ENCODE measurements around the gene NRTN. TPM values are rescaled to one million over a fixed set of nuclear protein-coding genes. Genes with fewer than 3 reads are reported as not detected.

NRTN gene
- total and polyA plus RNA-seq, 2 of the 4 experiments (the other 2 are of a cell fraction), result 0.17 to 0.18 TPM

DNA sequence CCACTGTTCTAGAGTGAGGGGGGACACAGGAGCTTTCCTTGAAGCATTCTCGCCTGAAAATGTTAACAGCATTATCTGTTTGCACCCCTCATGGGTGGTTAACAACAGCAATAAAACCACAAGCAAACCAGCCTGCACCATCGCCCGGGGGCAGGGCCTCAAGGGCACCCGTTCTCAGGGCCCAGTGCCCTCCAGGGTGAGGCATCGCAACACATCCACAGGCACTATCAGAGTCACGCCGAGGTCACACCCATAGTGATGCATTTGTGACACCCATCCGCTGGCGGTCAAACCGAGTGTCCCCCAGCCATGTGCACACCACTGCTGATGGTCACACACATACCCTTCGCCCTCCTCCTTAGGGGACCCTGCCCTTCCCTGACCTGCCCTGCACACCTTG lies 60.9 kb downstream of the NRTN start:
- TF ChIP-seq NFE2L2 (IDR thresholded peaks at IDR 0.05; ENCODE audit: low read depth, low read length), result no peak
- TF ChIP-seq MAFK (IDR thresholded peaks at IDR 0.05; ENCODE audit: low read depth, low read length), result no peak
- no peak for TF ChIP-seq SMC3 (IDR thresholded peaks at IDR 0.05; ENCODE audit: low read depth, low read length)
- TF ChIP-seq, protein P1, sequence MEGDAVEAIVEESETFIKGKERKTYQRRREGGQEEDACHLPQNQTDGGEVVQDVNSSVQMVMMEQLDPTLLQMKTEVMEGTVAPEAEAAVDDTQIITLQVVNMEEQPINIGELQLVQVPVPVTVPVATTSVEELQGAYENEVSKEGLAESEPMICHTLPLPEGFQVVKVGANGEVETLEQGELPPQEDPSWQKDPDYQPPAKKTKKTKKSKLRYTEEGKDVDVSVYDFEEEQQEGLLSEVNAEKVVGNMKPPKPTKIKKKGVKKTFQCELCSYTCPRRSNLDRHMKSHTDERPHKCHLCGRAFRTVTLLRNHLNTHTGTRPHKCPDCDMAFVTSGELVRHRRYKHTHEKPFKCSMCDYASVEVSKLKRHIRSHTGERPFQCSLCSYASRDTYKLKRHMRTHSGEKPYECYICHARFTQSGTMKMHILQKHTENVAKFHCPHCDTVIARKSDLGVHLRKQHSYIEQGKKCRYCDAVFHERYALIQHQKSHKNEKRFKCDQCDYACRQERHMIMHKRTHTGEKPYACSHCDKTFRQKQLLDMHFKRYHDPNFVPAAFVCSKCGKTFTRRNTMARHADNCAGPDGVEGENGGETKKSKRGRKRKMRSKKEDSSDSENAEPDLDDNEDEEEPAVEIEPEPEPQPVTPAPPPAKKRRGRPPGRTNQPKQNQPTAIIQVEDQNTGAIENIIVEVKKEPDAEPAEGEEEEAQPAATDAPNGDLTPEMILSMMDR (conservative IDR thresholded peaks at IDR 0.05; ENCODE audit: low read depth, low read length), result no peak
- no peak for TF ChIP-seq POLR2A (IDR thresholded peaks at IDR 0.05; ENCODE audit: low read depth, low read length)
- TF ChIP-seq RCOR1 (IDR thresholded peaks at IDR 0.05; ENCODE audit: insufficient replicate concordance, low read length), result no peak
- no peak for TF ChIP-seq MAZ (IDR thresholded peaks at IDR 0.05; ENCODE audit: borderline replicate concordance, low read depth, low read length)
- TF ChIP-seq RAD21 (IDR thresholded peaks at IDR 0.05; ENCODE audit: low read length), result no peak
- TF ChIP-seq MXI1 (IDR thresholded peaks at IDR 0.05; ENCODE audit: borderline replicate concordance, low read depth, low read length), result no peak
- no peak for TF ChIP-seq CHD1 (IDR thresholded peaks at IDR 0.05; ENCODE audit: low read depth, low read length)
- no peak for TF ChIP-seq BHLHE40 (IDR thresholded peaks at IDR 0.05; ENCODE audit: low read depth, low read length)
- no peak for TF ChIP-seq FOS (IDR thresholded peaks at IDR 0.05; ENCODE audit: low read depth, low read length)
- TF ChIP-seq RFX5 (IDR thresholded peaks at IDR 0.05; ENCODE audit: low read depth, low read length), result no peak
- TF ChIP-seq CEBPB (IDR thresholded peaks at IDR 0.05; ENCODE audit: low read depth, low read length), result no peak
- TF ChIP-seq, protein P2, sequence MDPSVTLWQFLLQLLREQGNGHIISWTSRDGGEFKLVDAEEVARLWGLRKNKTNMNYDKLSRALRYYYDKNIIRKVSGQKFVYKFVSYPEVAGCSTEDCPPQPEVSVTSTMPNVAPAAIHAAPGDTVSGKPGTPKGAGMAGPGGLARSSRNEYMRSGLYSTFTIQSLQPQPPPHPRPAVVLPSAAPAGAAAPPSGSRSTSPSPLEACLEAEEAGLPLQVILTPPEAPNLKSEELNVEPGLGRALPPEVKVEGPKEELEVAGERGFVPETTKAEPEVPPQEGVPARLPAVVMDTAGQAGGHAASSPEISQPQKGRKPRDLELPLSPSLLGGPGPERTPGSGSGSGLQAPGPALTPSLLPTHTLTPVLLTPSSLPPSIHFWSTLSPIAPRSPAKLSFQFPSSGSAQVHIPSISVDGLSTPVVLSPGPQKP (IDR thresholded peaks at IDR 0.05; ENCODE audit: borderline replicate concordance, low read depth, low read length), result no peak
- TF ChIP-seq, protein P3, sequence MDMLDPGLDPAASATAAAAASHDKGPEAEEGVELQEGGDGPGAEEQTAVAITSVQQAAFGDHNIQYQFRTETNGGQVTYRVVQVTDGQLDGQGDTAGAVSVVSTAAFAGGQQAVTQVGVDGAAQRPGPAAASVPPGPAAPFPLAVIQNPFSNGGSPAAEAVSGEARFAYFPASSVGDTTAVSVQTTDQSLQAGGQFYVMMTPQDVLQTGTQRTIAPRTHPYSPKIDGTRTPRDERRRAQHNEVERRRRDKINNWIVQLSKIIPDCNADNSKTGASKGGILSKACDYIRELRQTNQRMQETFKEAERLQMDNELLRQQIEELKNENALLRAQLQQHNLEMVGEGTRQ (IDR thresholded peaks at IDR 0.05; ENCODE audit: low read depth, low read length), result no peak
- ChIA-PET POLR2A (ENCODE audit: unreplicated experiment) (no interaction called here), CTCF (no interaction called here)
- H3K4me1 ChIP-seq (ENCODE audit: control insufficient read depth, insufficient read depth, low read length), result no peaks in the 10 kb centered on the region; the same call in 1 of the 2 replicates
- no peak overlapping the region for H4K91ac ChIP-seq (ENCODE audit: insufficient read depth, low read depth, low read length)
- H3K9me1 ChIP-seq (ENCODE audit: insufficient read depth, low read length), result no peaks in the 10 kb centered on the region
- H4K5ac ChIP-seq (ENCODE audit: low read depth, low read length), result no peak overlapping the region
- H3K36me3 ChIP-seq (ENCODE audit: control insufficient read depth, insufficient read depth, low read length), result no peaks in the 10 kb centered on the region
- no peak overlapping the region for H2AFZ ChIP-seq (replicated peaks; ENCODE audit: low read length, poor library complexity)
- H3K56ac ChIP-seq (ENCODE audit: extremely low read depth, insufficient read depth, low read length), result no peak overlapping the region
- H4K20me1 ChIP-seq (ENCODE audit: insufficient read depth, low read length), result no peaks in the 10 kb centered on the region
- no peak overlapping the region for H3K14ac ChIP-seq (replicated peaks; ENCODE audit: low read depth, low read length)
- H3K9me3 ChIP-seq (ENCODE audit: control insufficient read depth, insufficient read depth, low read length), result no peaks in the 10 kb centered on the region
- no TSS peak for BruUV-seq (replicated peaks)
- peaks cover 13% of the 10 kb centered on the region for H3K27me3 ChIP-seq (ENCODE audit: control insufficient read depth, insufficient read depth, low read length)
- DNase-seq (no peak), ATAC-seq (ENCODE audit: low read depth) (no peak)
- H3K4me3 ChIP-seq (ENCODE audit: insufficient read depth, low read depth, low read length), result no peak overlapping the region
- H3K23ac ChIP-seq (ENCODE audit: low read depth, low read length), result no peak overlapping the region
- H3K4ac ChIP-seq (ENCODE audit: low read depth, low read length), result no peak overlapping the region
- H3K9ac ChIP-seq (ENCODE audit: low read depth, low read length), result no peak overlapping the region
- no peak overlapping the region for H3K18ac ChIP-seq (ENCODE audit: low read depth, low read length)
- H2AK5ac ChIP-seq (ENCODE audit: low read depth, low read length), result no peak overlapping the region
- H3K79me1 ChIP-seq (ENCODE audit: low read depth in 1 of 2, low read length in 2 of 2), result no peaks in the 10 kb centered on the region
- H4K8ac ChIP-seq (ENCODE audit: low read depth in 2 of 2, low read length in 2 of 2), result no peak overlapping the region
- H2AK9ac ChIP-seq (replicated peaks; ENCODE audit: low read depth, low read length, poor library complexity), result no peak overlapping the region
- H3K27ac ChIP-seq (ENCODE audit: insufficient read depth, low read length), result no peak overlapping the region
- no peak overlapping the region for H2BK20ac ChIP-seq (ENCODE audit: low read depth, low read length)
- intact Hi-C loops (cut with micrococcal nuclease) (no loop called here), in situ Hi-C loops (cut with MboI; ENCODE audit: low sequenced_read_pairs) (no loop called here), dilution Hi-C loops (cut with HindIII; ENCODE audit: low sequenced_read_pairs, unreplicated experiment) (no loop called here)
- H2BK120ac ChIP-seq (ENCODE audit: low read depth, low read length), result no peak overlapping the region
- no peak overlapping the region for H2BK15ac ChIP-seq (ENCODE audit: low read depth, low read length)
- 42% methylated on average over 4 of the region's 11 CpGs; no CpG with 5 or more reads in 1 of the 2 experiments for WGBS, 2 experiments (ENCODE audit: extremely low coverage in 2 of 2, insufficient read length in 1 of 2)
- no peak overlapping the region for H2BK5ac ChIP-seq (ENCODE audit: low read depth, low read length, poor library complexity, severe bottlenecking)
- no peak overlapping the region for H3K4me2 ChIP-seq (ENCODE audit: low read depth, low read length)

Measured in IMR-90 (cell line).